ENCODE measurements around the gene XXYLT1. TPM values are rescaled to one million over a fixed set of nuclear protein-coding genes. Genes with fewer than 3 reads are reported as not detected.

Gene XXYLT1
- polyA plus RNA-seq, 1 donor (not counting 4 experiments of a cell fraction or from before 2014, with no cell fraction given), result 11.1 TPM

- H3K27ac ChIP-seq (ENCODE audit: control insufficient read depth, insufficient read depth, low read length), result peak overlapping the region; percentile 62
- dilution Hi-C loops (cut with MboI; ENCODE audit: extremely low pct_ligation_motif_present, low sequenced_read_pairs), result no loop called here
- no peaks in the 10 kb centered on the region for H4K20me1 ChIP-seq (ENCODE audit: control insufficient read depth, extremely low read depth, insufficient read depth, low read length)
- TF ChIP-seq CTCF (optimal IDR thresholded peaks at IDR 0.05 in 1 of 3, IDR thresholded peaks at IDR 0.05 in 1 of 3, conservative IDR thresholded peaks at IDR 0.05 in 1 of 3; ENCODE audit: extremely low read depth in 1 of 3, insufficient read depth in 2 of 3, low read length in 3 of 3) (no peak), EZH2 (IDR thresholded peaks at IDR 0.05; ENCODE audit: low read length) (no peak)
- no peaks in the 10 kb centered on the region for H3K36me3 ChIP-seq (ENCODE audit: control insufficient read depth in 2 of 2, extremely low read depth in 1 of 2, insufficient read depth in 2 of 2, low read length in 2 of 2)
- H3K9me3 ChIP-seq (ENCODE audit: control insufficient read depth, low read depth, low read length), result no peaks in the 10 kb centered on the region
- no peak overlapping the region for H2AFZ ChIP-seq (ENCODE audit: control insufficient read depth, low read length)
- DNase-seq (ENCODE audit: low read depth, low spot score) (no peak), FAIRE-seq (no peak)
- no peaks in the 10 kb centered on the region for H3K9me1 ChIP-seq (ENCODE audit: control insufficient read depth, extremely low read depth, insufficient read depth, low read length)
- H3K4me2 ChIP-seq (ENCODE audit: control insufficient read depth, extremely low read depth, insufficient read depth, low read depth, low read length), result peak overlapping the region; percentile 43
- peak overlapping the region; percentile 58 for H3K9ac ChIP-seq (ENCODE audit: control insufficient read depth, extremely low read depth, insufficient read depth, low read length)
- H3K4me1 ChIP-seq (ENCODE audit: control insufficient read depth, extremely low read depth, insufficient read depth, low read length), result peaks cover 30% of the 10 kb centered on the region
- H3K27me3 ChIP-seq (ENCODE audit: control insufficient read depth, extremely low read depth, insufficient read depth, low read length), result no peaks in the 10 kb centered on the region
- H3K79me2 ChIP-seq (ENCODE audit: control insufficient read depth, insufficient read depth, low read length), result no peaks in the 10 kb centered on the region
- no peak overlapping the region for H3K4me3 ChIP-seq (ENCODE audit: control insufficient read depth in 2 of 3, extremely low read depth in 1 of 3, insufficient read depth in 2 of 3, low read depth in 1 of 3, low read length in 3 of 3)
Observed at GRCh38 chr3:195150181-195151118, 120.5 kb downstream of the XXYLT1 start.

- TF ChIP-seq CTCF (optimal IDR thresholded peaks at IDR 0.05 in 1 of 3, IDR thresholded peaks at IDR 0.05 in 1 of 3, conservative IDR thresholded peaks at IDR 0.05 in 1 of 3; ENCODE audit: extremely low read depth in 1 of 3, insufficient read depth in 2 of 3, low read length in 3 of 3), result no peak
- TF ChIP-seq EZH2 (IDR thresholded peaks at IDR 0.05; ENCODE audit: low read length), result no peak
- Histone ChIP-seq H3K27ac (ENCODE audit: control insufficient read depth, insufficient read depth, low read length) (no peak overlapping the region), H3K9ac (ENCODE audit: control insufficient read depth, extremely low read depth, insufficient read depth, low read length) (no peak overlapping the region), H3K9me3 (ENCODE audit: control insufficient read depth, low read depth, low read length) (no peaks in the 10 kb centered on the region), H3K36me3 (ENCODE audit: control insufficient read depth in 2 of 2, extremely low read depth in 1 of 2, insufficient read depth in 2 of 2, low read length in 2 of 2) (no peaks in the 10 kb centered on the region), H2AFZ (ENCODE audit: control insufficient read depth, low read length) (no peak overlapping the region), H3K9me1 (ENCODE audit: control insufficient read depth, extremely low read depth, insufficient read depth, low read length) (no peaks in the 10 kb centered on the region), H3K4me3 (ENCODE audit: control insufficient read depth in 2 of 3, extremely low read depth in 1 of 3, insufficient read depth in 2 of 3, low read depth in 1 of 3, low read length in 3 of 3) (no peak overlapping the region), H3K4me2 (ENCODE audit: control insufficient read depth, extremely low read depth, insufficient read depth, low read depth, low read length) (no peak overlapping the region), H4K20me1 (ENCODE audit: control insufficient read depth, extremely low read depth, insufficient read depth, low read length) (no peaks in the 10 kb centered on the region), H3K79me2 (ENCODE audit: control insufficient read depth, insufficient read depth, low read length) (no peaks in the 10 kb centered on the region), H3K4me1 (ENCODE audit: control insufficient read depth, extremely low read depth, insufficient read depth, low read length) (peaks cover 21% of the 10 kb centered on the region), H3K27me3 (ENCODE audit: control insufficient read depth, extremely low read depth, insufficient read depth, low read length) (no peaks in the 10 kb centered on the region)
- no peak for DNase-seq (ENCODE audit: low read depth, low spot score)
- no peak for FAIRE-seq
- dilution Hi-C loops (cut with MboI; ENCODE audit: extremely low pct_ligation_motif_present, low sequenced_read_pairs), result no loop called here
Observed at GRCh38 chr3:195149292-195150030, 121.5 kb downstream of the XXYLT1 start.
